Stimulated activated CD4-positive, alpha-beta T cell treated with anti-CD3 and anti-CD28 coated beads, TNF-alpha, amount 100 ng/mL, for 24 hours (primary cell): ENCODE results near the gene ACTRT3.
"Not testable (repeated sequence)": the region's sequence is repeated elsewhere in the genome, so short reads cannot be mapped to it uniquely, and the experiment has no call there.

Experiments
- DNase-seq, 3 experiments: peaks; one replicate each; pipeline ENCODE4 v3.0.0-alpha.2; 2020; ENCODE audit warnings: low read depth in 3 of 3

ACTRT3 gene

GRCh38 chr3:169772897-169773816 is 3.8 kb upstream of the ACTRT3 start, which contains the start of gene MYNN:
Gene MYNN, plus strand, starts transcription at chr3:169773396. Its CDS starts 900 bp downstream, at chr3:169774296.
- DNase-seq: peak; percentile 86 to 90 (median 88)

GRCh38 chr3:169772305-169772896 is 3.0 kb upstream of the ACTRT3 start:
- peak in 2 of 3 experiments; percentile 40 to 58 for DNase-seq

DNA sequence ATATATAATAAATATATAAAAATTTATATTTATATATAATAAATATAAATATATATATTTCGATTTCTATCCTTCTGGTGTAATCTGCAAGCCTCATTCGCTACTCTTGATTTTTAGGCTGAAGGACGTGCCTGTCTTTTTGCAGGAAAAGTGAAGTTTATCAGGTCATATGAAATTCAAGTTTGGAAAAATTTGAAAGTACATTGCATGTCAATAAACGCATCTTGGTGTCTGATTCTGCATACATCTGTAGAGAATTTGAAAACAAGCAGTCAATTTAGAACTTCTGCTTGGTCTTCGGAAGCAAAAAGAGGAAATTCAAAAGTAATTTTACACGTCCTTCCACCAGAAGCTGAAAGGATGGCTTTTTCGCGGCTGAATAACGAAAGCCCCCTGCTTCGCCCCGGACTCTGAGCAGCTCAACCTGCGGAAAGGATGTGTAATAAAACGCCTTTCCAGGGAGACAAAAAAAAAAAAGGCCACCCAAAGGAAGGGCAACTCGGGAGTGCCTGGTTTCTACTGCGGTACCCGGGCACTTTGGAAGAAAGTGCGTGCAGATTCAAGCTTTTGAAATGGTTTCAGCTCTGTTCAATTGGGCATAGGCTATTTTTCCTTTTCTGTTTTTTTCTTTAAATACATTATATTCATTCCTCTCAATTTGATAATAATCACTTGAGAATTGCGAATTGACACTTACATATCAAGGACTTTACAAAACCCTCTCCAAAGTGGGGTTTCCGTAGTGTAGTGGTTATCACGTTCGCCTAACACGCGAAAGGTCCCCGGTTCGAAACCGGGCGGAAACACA is 2.3 kb upstream of the ACTRT3 start:
- peak in 2 of 3 experiments; percentile 46 to 54 for DNase-seq

DNA sequence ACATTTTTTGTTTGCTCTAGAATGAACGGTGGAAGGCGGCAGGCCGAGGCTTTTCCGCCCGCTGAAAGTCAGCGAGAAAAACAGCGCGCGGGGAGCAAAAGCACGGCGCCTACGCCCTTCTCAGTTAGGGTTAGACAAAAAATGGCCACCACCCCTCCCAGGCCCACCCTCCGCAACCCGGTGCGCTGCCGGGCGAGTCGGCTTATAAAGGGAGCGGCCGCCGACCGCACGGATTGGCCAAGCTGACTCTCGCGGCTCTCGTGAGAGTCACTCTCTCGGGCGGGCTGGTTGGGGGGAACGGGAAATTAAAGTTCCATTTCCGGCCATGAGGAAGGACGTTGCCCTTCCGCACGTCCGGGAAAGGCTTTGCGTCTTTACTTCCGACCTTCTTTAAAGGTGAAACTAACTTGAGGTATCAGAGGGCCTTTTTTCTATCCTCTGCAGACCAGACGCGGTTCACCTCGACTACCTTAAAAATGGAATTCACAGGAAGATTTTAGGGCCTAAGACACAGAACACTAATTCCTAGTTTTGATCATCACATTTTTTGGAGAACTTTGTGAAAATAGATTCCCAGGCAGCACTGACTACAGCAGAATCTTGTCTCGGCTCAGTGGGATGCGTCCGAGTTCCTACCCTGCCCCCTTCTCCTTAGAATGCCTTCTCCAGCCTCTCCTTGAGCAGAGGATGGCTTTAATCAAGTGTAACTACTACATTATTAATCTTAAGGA is 4.3 kb downstream of the ACTRT3 start, which contains the start of gene TERC:
Gene TERC (minus strand): TSS at position 179 of the 731 bp plus-strand sequence.
- DNase-seq: peak; percentile 82 to 90 (median 86)

GRCh38 chr3:169764312-169764881 is 5.0 kb downstream of the ACTRT3 start:
- peak in 2 of 3 experiments; percentile 31 to 63 for DNase-seq

GRCh38 chr3:169760479-169760878 is 8.9 kb downstream of the ACTRT3 start:
- DNase-seq: no peak

DNA sequence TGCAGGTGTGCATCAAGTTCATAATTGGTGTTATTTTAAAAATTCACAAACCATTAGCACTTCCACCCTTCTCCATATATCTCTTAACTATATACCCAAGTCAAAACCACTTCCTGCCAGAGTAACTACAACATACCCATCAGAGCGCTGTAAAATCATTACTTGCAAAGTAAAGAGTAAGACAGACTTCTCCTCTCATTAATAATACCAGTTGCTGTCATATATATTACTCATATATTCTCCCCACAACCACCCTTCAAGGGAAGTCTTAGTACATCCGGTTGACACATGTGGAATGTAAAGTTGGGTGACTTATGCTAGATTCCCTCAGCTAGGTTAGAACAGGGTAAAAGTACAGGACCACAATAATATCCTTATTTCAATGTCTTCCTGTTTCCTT is 10.1 kb downstream of the ACTRT3 start:
- no peak for DNase-seq

- no peak for DNase-seq
Observed at GRCh38 chr3:169758359-169758994, 10.9 kb downstream of the ACTRT3 start.

GRCh38 chr3:169755488-169755887 is 13.9 kb downstream of the ACTRT3 start:
- no peak for DNase-seq

GRCh38 chr3:169754711-169755110 is 14.7 kb downstream of the ACTRT3 start:
- no peak for DNase-seq

DNA sequence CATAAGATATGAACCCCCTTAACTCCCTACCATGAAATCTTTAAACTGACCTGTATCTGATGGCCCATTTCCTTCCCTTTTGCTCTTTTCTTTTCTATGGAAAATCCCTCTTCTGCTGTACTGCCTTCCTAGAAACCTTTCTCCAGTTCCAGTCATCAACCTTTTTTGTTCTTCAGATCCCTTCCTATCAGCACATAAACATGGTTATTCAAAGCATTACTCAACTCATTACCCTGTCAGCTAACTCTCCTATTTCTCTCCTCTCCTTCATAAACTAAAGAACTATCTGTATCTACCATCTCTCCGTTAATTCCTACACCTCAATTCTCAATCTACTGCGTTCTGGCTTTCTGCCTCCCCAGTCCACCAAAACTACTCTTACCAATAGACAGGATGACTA is 17.5 kb downstream of the ACTRT3 start:
- no peak for DNase-seq

GRCh38 chr3:169750665-169751064 is 18.7 kb downstream of the ACTRT3 start:
- DNase-seq: no peak

GRCh38 chr3:169748670-169749069 is 20.7 kb downstream of the ACTRT3 start:
- DNase-seq: no peak

DNA sequence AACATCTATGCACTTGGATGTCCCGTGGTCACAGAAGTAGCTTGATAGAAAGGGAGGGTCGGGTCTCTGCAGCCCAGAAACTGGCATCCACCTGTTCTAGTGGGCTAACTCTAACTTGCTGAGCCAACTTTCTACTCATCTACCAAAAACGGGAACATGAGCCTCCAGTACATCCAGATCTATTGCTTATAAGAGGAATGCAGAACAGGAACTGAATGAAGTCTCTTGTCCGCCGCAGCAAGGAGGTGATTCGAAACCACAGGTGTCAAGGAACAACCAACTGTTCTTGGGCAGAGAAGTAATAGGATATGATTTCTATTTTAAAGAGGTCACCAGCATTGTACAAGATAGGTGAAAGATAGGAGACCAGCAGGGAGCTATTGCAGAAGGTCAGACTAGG is 22.4 kb downstream of the ACTRT3 start:
- DNase-seq: no peak

GRCh38 chr3:169744366-169745054 is 24.9 kb downstream of the ACTRT3 start:
- no peak for DNase-seq

GRCh38 chr3:169739067-169739466 is 30.3 kb downstream of the ACTRT3 start:
- DNase-seq: no peak

GRCh38 chr3:169731857-169732256 is 37.5 kb downstream of the ACTRT3 start:
- DNase-seq: not testable (repeated sequence)

- DNase-seq: no peak
Observed at GRCh38 chr3:169722724-169723123, 46.6 kb downstream of the ACTRT3 start.

GRCh38 chr3:169718415-169718814 is 50.9 kb downstream of the ACTRT3 start:
- DNase-seq: not testable (repeated sequence)
